ENCODE results near the gene PRKAR1B. TPM values are rescaled to one million over a fixed set of nuclear protein-coding genes. Genes with fewer than 3 reads are reported as not detected.

The PRKAR1B gene
- total RNA-seq, 1 donor from 2014 or later = 11.8 TPM

DNA sequence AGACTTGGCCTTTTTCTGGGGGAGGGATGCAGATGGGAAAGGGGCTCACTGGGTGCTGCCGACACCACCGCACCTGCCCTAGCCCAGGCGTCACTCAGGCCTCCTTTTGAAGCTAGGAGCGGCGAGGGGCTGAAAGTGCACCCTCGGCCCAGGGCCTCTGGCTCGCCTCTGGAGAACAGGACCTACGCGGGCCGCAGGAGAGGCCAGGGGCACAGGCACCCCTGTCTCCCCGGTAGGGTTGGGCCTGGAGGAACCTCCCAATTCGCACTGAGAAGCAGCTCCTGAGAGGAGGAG lies 46.5 kb upstream of the PRKAR1B start:
- Mint-ChIP-seq H3K36me3 (peaks cover 9% of the 10 kb centered on the region), H3K27ac (no peak overlapping the region), H3K4me1 (no peaks in the 10 kb centered on the region), H3K9me3 (no peaks in the 10 kb centered on the region), H3K4me3 (no peak overlapping the region), H3K27me3 (ENCODE audit: insufficient read depth, low read depth) (no peaks in the 10 kb centered on the region)
- Histone ChIP-seq H3K36me3 (peaks cover 3% of the 10 kb centered on the region), H3K4me3 (no peak overlapping the region), H3K79me2 (ENCODE audit: low read depth) (no peaks in the 10 kb centered on the region), H3F3A (ENCODE audit: low read depth) (peaks cover 6% of the 10 kb centered on the region), H3K9ac (no peak overlapping the region), H4K20me1 (ENCODE audit: low read depth) (no peaks in the 10 kb centered on the region), H3K4me2 (no peak overlapping the region), H3K27me3 (no peaks in the 10 kb centered on the region), H3K9me3 (ENCODE audit: low read depth) (no peaks in the 10 kb centered on the region), H3K4me1 (no peaks in the 10 kb centered on the region), H3K27ac (no peak overlapping the region), H2AFZ (replicated peaks) (no peak overlapping the region)
- no peak for DNase-seq (ENCODE audit: low spot score)
- TF ChIP-seq EZH2 (IDR thresholded peaks at IDR 0.05) (no peak), EZH2phosphoT487 (IDR thresholded peaks at IDR 0.05) (no peak)
- TF ChIP-seq, protein P1, sequence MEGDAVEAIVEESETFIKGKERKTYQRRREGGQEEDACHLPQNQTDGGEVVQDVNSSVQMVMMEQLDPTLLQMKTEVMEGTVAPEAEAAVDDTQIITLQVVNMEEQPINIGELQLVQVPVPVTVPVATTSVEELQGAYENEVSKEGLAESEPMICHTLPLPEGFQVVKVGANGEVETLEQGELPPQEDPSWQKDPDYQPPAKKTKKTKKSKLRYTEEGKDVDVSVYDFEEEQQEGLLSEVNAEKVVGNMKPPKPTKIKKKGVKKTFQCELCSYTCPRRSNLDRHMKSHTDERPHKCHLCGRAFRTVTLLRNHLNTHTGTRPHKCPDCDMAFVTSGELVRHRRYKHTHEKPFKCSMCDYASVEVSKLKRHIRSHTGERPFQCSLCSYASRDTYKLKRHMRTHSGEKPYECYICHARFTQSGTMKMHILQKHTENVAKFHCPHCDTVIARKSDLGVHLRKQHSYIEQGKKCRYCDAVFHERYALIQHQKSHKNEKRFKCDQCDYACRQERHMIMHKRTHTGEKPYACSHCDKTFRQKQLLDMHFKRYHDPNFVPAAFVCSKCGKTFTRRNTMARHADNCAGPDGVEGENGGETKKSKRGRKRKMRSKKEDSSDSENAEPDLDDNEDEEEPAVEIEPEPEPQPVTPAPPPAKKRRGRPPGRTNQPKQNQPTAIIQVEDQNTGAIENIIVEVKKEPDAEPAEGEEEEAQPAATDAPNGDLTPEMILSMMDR (IDR thresholded peaks at IDR 0.05) = no peak

DNA sequence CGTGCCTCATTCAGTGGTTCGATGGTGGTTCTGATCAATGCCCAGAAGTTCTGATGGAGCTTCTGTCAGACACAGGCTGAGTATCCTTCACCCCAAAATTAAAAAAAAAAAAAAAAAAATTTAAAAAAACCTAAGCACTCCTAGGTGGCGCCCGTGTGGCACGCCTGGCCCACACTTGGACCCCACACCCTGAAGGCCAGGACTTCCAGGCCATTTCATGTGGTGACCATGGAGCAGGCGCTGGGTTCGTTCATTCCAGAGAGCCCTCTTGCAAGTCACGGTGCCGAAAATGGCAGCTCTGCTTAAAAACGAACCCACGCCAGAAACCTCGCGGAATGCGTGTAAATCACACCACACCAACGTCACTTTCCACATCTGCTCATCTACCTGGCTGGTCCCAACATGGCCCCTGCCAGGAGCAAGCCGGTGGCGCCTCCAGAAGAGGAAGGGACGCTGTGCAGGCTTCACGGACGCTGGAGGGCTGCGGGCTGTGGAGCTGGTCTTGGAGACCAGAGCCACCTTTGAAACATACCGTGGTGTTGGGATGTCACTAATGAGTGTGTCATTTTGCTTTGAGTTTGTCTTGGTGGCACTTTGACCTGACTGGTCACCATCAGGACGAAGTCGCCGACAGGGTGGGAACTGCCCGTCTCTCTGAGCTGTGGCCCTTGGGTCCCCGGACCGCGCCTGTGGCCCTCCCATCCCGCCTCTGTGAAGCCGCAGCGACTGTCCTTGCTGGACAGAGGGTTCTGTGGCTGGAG lies 46.0 kb upstream of the PRKAR1B start:
- Histone ChIP-seq H3K4me1 (no peaks in the 10 kb centered on the region), H3K9me3 (ENCODE audit: low read depth) (no peaks in the 10 kb centered on the region), H3K27me3 (no peaks in the 10 kb centered on the region), H3K9ac (no peak overlapping the region), H3K27ac (no peak overlapping the region), H3K4me2 (no peak overlapping the region), H3F3A (ENCODE audit: low read depth) (peaks cover 6% of the 10 kb centered on the region), H4K20me1 (ENCODE audit: low read depth) (no peaks in the 10 kb centered on the region), H3K4me3 (no peak overlapping the region), H2AFZ (replicated peaks) (no peak overlapping the region), H3K79me2 (ENCODE audit: low read depth) (no peaks in the 10 kb centered on the region), H3K36me3 (peaks cover 3% of the 10 kb centered on the region)
- no peaks in the 10 kb centered on the region for H3K4me1 Mint-ChIP-seq
- no peaks in the 10 kb centered on the region for H3K27me3 Mint-ChIP-seq (ENCODE audit: insufficient read depth, low read depth)
- H3K27ac Mint-ChIP-seq = no peak overlapping the region
- TF ChIP-seq, protein P1 (IDR thresholded peaks at IDR 0.05) = no peak
- TF ChIP-seq EZH2 (IDR thresholded peaks at IDR 0.05) (no peak), EZH2phosphoT487 (IDR thresholded peaks at IDR 0.05) (no peak)
- peaks cover 12% of the 10 kb centered on the region for H3K36me3 Mint-ChIP-seq
- no peak overlapping the region for H3K4me3 Mint-ChIP-seq
- H3K9me3 Mint-ChIP-seq = no peaks in the 10 kb centered on the region
- no peak for DNase-seq (ENCODE audit: low spot score)

DNA sequence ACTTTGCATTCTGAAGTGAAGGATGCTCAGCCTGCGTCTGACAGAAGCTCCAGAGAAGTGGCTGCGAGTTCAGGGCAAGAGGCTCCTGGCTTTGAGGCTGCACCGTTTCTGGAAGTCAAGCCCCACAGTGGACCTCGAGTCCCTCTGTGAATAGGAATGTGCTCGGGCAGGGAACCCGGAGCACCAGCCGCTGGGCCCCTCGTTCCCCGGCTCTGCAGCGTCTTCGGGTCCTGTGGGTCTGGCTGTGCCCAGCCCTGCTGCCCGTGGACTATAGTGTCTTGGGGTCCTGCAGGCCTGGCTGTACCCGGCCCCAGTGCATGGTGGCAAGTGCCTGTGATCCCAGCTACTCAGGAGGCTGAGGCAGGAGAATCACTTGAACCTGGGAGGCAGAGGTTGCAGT lies 45.3 kb upstream of the PRKAR1B start:
- Mint-ChIP-seq H3K4me3 (no peak overlapping the region), H3K36me3 (peaks cover 13% of the 10 kb centered on the region), H3K27ac (no peak overlapping the region), H3K27me3 (ENCODE audit: insufficient read depth, low read depth) (peaks cover 2% of the 10 kb centered on the region), H3K9me3 (peaks cover 2% of the 10 kb centered on the region), H3K4me1 (no peaks in the 10 kb centered on the region)
- H2AFZ ChIP-seq (replicated peaks) = no peak overlapping the region
- peaks cover 3% of the 10 kb centered on the region for H3K36me3 ChIP-seq
- H3F3A ChIP-seq (ENCODE audit: low read depth) = peaks cover 6% of the 10 kb centered on the region
- H3K79me2 ChIP-seq (ENCODE audit: low read depth) = no peaks in the 10 kb centered on the region
- no peak overlapping the region for H3K9ac ChIP-seq
- H3K27me3 ChIP-seq = no peaks in the 10 kb centered on the region
- H3K27ac ChIP-seq = no peak overlapping the region
- TF ChIP-seq, protein P1 (IDR thresholded peaks at IDR 0.05) = no peak
- TF ChIP-seq EZH2 (IDR thresholded peaks at IDR 0.05) (no peak), EZH2phosphoT487 (IDR thresholded peaks at IDR 0.05) (no peak)
- no peaks in the 10 kb centered on the region for H4K20me1 ChIP-seq (ENCODE audit: low read depth)
- no peaks in the 10 kb centered on the region for H3K4me1 ChIP-seq
- H3K4me3 ChIP-seq = no peak overlapping the region
- no peaks in the 10 kb centered on the region for H3K9me3 ChIP-seq (ENCODE audit: low read depth)
- no peak for DNase-seq (ENCODE audit: low spot score)
- H3K4me2 ChIP-seq = no peak overlapping the region
